Tibial nerve (tissue), 4 donors: ENCODE data around the gene KIAA1217.

ENCODE experiments used
- EP300 ChIP-seq, 2 donors: sonication (generic); formaldehyde crosslinking; IDR thresholded peaks; one replicate each; pipeline ENCODE4 v1.6.1; 2017; ENCODE audit warnings: antibody characterized with exemption in 2 of 2, mild to moderate bottlenecking in 1 of 2
- POLR2A ChIP-seq, 2 donors: fragments of 450-650 bp; IDR thresholded peaks; one replicate each; pipeline ENCODE4 v1.6.1; 2017; ENCODE audit warnings: antibody characterized with exemption in 2 of 2, mild to moderate bottlenecking in 2 of 2, moderate library complexity in 2 of 2
- TF ChIP-seq, protein P1 (sequence below), 5 experiments: fragments of 200-600 bp in 3 of 5; fragments of 450-650 bp in 2 of 5; sonication (generic) in 3 of 5; IDR thresholded peaks; one replicate each; pipeline ENCODE4 v1.5.1; 2016 to 2019; ENCODE audit warnings: antibody characterized with exemption in 5 of 5, mild to moderate bottlenecking in 3 of 5, moderate library complexity in 2 of 5

DNA sequence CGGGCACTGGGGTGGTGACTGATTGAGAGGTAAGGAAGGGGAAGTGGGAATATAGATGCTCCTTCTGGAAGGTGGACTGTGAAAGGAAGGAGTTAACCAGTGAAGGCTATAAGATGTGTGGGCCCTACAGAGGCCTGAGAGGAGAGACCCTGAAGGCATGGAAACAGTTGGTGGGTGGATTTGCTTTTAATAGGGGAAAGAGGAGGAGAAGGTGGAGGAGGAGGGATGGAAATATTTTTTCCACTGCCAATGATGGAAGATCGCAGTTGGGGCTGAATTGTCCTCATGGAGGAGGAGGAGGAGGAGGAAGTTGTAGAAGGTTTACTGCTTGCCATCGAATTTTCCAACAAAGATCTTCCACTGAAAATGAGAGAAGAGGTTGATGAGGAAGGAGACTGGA, 80.3 kb downstream of the KIAA1217 start:
- TF ChIP-seq POLR2A (IDR thresholded peaks at IDR 0.05) (no peak), EP300 (IDR thresholded peaks at IDR 0.05) (no peak)
- TF ChIP-seq, protein P1, sequence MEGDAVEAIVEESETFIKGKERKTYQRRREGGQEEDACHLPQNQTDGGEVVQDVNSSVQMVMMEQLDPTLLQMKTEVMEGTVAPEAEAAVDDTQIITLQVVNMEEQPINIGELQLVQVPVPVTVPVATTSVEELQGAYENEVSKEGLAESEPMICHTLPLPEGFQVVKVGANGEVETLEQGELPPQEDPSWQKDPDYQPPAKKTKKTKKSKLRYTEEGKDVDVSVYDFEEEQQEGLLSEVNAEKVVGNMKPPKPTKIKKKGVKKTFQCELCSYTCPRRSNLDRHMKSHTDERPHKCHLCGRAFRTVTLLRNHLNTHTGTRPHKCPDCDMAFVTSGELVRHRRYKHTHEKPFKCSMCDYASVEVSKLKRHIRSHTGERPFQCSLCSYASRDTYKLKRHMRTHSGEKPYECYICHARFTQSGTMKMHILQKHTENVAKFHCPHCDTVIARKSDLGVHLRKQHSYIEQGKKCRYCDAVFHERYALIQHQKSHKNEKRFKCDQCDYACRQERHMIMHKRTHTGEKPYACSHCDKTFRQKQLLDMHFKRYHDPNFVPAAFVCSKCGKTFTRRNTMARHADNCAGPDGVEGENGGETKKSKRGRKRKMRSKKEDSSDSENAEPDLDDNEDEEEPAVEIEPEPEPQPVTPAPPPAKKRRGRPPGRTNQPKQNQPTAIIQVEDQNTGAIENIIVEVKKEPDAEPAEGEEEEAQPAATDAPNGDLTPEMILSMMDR (IDR thresholded peaks at IDR 0.05), result no peak
